ENCODE results near the gene NRN1L.
A peak's percentile ranks its signal among the peaks of the same experiment; 100 is the strongest.

DNA sequence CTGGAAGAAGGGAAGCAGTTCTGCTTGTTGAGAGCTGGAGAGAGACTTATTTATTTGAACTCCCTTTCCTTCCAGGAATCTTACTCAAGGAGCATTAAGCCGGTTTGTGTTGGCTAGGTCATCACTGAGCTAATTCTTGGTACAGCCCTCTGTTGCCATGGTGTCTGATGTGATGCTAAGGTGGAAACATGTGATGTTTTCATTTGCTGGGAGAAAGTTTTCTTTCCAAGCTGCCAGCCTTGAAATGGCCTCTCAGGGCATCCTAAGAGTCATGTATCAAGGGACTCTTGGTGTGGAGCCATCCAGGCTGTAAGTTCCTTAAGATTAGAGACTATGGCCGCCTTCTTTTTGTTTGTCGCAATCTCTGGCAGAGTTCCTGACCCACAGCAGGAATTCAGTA, 12.5 kb downstream of the NRN1L start:
- TF ChIP-seq, protein P1, sequence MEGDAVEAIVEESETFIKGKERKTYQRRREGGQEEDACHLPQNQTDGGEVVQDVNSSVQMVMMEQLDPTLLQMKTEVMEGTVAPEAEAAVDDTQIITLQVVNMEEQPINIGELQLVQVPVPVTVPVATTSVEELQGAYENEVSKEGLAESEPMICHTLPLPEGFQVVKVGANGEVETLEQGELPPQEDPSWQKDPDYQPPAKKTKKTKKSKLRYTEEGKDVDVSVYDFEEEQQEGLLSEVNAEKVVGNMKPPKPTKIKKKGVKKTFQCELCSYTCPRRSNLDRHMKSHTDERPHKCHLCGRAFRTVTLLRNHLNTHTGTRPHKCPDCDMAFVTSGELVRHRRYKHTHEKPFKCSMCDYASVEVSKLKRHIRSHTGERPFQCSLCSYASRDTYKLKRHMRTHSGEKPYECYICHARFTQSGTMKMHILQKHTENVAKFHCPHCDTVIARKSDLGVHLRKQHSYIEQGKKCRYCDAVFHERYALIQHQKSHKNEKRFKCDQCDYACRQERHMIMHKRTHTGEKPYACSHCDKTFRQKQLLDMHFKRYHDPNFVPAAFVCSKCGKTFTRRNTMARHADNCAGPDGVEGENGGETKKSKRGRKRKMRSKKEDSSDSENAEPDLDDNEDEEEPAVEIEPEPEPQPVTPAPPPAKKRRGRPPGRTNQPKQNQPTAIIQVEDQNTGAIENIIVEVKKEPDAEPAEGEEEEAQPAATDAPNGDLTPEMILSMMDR (IDR thresholded peaks at IDR 0.05): no peak
- no peak for TF ChIP-seq POLR2A (IDR thresholded peaks at IDR 0.05; ENCODE audit: low read depth)
- peak in 1 of 2 donors; percentile 41 for TF ChIP-seq POLR2AphosphoS5 (IDR thresholded peaks at IDR 0.05)

All from esophagus muscularis mucosa (tissue), 3 donors.